Effector memory CD4-positive, alpha-beta T cell (primary cell): Measurements from ENCODE around the gene DDX11.
"Not testable (repeated sequence)": the region's sequence is repeated elsewhere in the genome, so short reads cannot be mapped to it uniquely, and the experiment has no call there.

ENCODE experiments used
- DNase-seq, 3 donors: peaks; one replicate each; pipeline ENCODE4 v3.0.0-alpha.2; 2020
- H3K27ac ChIP-seq: 2 replicates; pipeline ENCODE4 v1.7.0; 2013; ENCODE audit warnings: mild to moderate bottlenecking, low read length, moderate library complexity; ENCODE audit not compliant: insufficient read depth, poor library complexity, severe bottlenecking
- H3K27me3 ChIP-seq: replicated peaks from 2 replicates; pipeline ENCODE4 v1.7.0; 2013; ENCODE audit warnings: mild to moderate bottlenecking, low read length; ENCODE audit not compliant: insufficient read depth, control insufficient read depth, poor library complexity, severe bottlenecking
- H3K36me3 ChIP-seq: 2 replicates; pipeline ENCODE4 v1.7.0; 2013; ENCODE audit warnings: mild to moderate bottlenecking, low read length, moderate library complexity; ENCODE audit not compliant: control insufficient read depth, insufficient read depth
- H3K4me1 ChIP-seq: 2 replicates; pipeline ENCODE4 v1.7.0; 2013; ENCODE audit warnings: low read length, mild to moderate bottlenecking; ENCODE audit not compliant: control insufficient read depth, insufficient read depth, poor library complexity, severe bottlenecking
- H3K4me3 ChIP-seq: 2 replicates; pipeline ENCODE4 v1.7.0; 2013; ENCODE audit warnings: low read length, low read depth, mild to moderate bottlenecking; ENCODE audit not compliant: insufficient read depth, poor library complexity, severe bottlenecking
- H3K9me3 ChIP-seq: 2 replicates; pipeline ENCODE4 v1.7.0; 2013; ENCODE audit warnings: mild to moderate bottlenecking, low read length, moderate library complexity; ENCODE audit not compliant: control insufficient read depth

Gene DDX11

GRCh38 chr12:31057671-31058070 lies 16.0 kb upstream of the DDX11 start:
- Histone ChIP-seq H3K4me3 (no peak overlapping the region), H3K9me3 (no peaks in the 10 kb centered on the region), H3K27ac (no peak overlapping the region), H3K4me1 (no peaks in the 10 kb centered on the region), H3K27me3 (no peaks in the 10 kb centered on the region), H3K36me3 (no peaks in the 10 kb centered on the region)
- DNase-seq, result no peak

GRCh38 chr12:31066196-31066595 lies 7.5 kb upstream of the DDX11 start:
- H3K27ac ChIP-seq, H3K4me3 ChIP-seq, H3K4me1 ChIP-seq, DNase-seq, H3K27me3 ChIP-seq, H3K9me3 ChIP-seq, H3K36me3 ChIP-seq: not testable (repeated sequence)

- H3K27ac ChIP-seq, DNase-seq, H3K4me3 ChIP-seq, H3K36me3 ChIP-seq, H3K9me3 ChIP-seq, H3K4me1 ChIP-seq, H3K27me3 ChIP-seq: not testable (repeated sequence)
These were observed 6.0 kb upstream of the DDX11 start for GRCh38 chr12:31067656-31068055.

GRCh38 chr12:31070971-31071740 lies 2.5 kb upstream of the DDX11 start:
- not testable (repeated sequence) for H3K27me3 ChIP-seq, DNase-seq, H3K9me3 ChIP-seq, H3K36me3 ChIP-seq, H3K27ac ChIP-seq, H3K4me3 ChIP-seq, H3K4me1 ChIP-seq

GRCh38 chr12:31072962-31073361 lies 698 bp upstream of the DDX11 start:
- not testable (repeated sequence) for H3K36me3 ChIP-seq, DNase-seq, H3K27me3 ChIP-seq, H3K27ac ChIP-seq, H3K4me1 ChIP-seq, H3K9me3 ChIP-seq, H3K4me3 ChIP-seq

GRCh38 chr12:31074333-31074874 lies 744 bp downstream of the DDX11 start:
- H3K36me3 ChIP-seq, H3K27me3 ChIP-seq, H3K9me3 ChIP-seq, H3K4me1 ChIP-seq: not testable (repeated sequence)
- DNase-seq, result peak in 2 of 3 donors; percentile 4 to 5
- H3K27ac ChIP-seq, result peak overlapping the region; percentile 65
- peak overlapping the region; percentile 69 for H3K4me3 ChIP-seq

- not testable (repeated sequence) for H3K4me3 ChIP-seq, H3K36me3 ChIP-seq, H3K27ac ChIP-seq, H3K27me3 ChIP-seq, DNase-seq, H3K4me1 ChIP-seq, H3K9me3 ChIP-seq
These were observed 2.5 kb downstream of the DDX11 start for GRCh38 chr12:31076150-31076549.

GRCh38 chr12:31077095-31077494 lies 3.4 kb downstream of the DDX11 start:
- not testable (repeated sequence) for DNase-seq, H3K27ac ChIP-seq, H3K4me1 ChIP-seq, H3K4me3 ChIP-seq, H3K27me3 ChIP-seq, H3K9me3 ChIP-seq, H3K36me3 ChIP-seq

- H3K9me3 ChIP-seq, H3K4me1 ChIP-seq, H3K36me3 ChIP-seq, H3K27me3 ChIP-seq, H3K27ac ChIP-seq, H3K4me3 ChIP-seq, DNase-seq: not testable (repeated sequence)
These were observed 4.3 kb downstream of the DDX11 start for GRCh38 chr12:31077998-31078397.

- DNase-seq, H3K27me3 ChIP-seq, H3K36me3 ChIP-seq, H3K27ac ChIP-seq, H3K9me3 ChIP-seq, H3K4me3 ChIP-seq, H3K4me1 ChIP-seq: not testable (repeated sequence)
These were observed 5.8 kb downstream of the DDX11 start for GRCh38 chr12:31079421-31079820.
